ENCODE measurements around the gene NEGR1.

NEGR1 gene

DNA sequence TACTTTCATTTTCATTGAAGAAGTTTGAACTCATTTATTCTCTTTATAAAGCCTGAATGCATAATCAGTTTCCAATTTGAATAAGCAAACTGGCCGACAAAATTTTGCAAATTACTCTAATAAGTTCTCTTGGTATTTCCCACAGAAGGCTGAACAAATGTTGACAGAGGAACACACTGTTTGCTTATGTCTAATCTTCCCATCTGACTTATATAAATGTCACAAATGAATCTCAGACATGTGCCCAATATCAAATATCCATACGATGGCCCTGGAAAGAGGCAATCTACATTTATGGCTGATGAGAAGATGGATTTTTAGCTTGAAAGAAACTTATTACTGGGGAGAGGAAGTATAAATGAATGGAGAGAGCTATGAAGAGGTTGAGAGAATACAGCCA lies 820.9 kb downstream of the NEGR1 start:
- no peak for DNase-seq

DNA sequence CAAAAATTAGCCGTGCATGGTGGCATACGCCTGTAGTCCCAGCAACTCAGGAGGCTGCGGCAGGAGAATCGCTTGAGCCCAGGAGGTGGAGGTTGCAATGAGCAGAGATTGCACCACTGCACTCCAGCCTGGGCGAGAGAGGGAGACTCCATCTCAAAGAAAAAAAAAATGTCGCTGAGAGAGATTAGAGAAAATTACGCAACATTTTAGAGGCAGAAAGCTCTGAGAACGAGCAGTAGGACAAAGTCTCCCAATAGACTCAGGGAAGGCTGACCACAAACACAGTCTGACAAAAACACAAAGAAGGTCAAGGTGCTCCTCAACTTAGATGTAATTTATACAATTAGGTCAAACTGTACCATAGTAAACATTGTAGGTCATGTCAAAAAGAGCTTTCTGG lies 833.9 kb downstream of the NEGR1 start:
- no peak for DNase-seq

DNA sequence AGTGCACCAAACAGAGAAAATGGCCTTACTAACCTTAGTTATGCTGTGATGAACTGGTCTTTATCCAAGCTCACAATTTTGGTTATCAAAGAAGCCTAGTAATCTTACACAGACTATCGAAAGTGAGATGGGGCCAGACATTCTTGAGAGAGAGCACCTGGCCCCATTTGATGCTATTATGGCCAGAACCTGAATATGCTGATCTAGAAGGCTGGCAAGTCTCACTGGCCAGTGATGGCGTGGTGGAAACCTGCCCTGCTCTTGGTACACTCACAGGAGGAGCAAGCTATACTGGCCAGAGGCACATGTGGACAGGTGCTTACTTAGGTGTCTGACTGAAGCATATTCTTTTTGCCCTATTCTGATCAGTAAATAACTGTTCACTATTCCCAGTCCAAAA lies 843.7 kb downstream of the NEGR1 start:
- DNase-seq = no peak

DNA sequence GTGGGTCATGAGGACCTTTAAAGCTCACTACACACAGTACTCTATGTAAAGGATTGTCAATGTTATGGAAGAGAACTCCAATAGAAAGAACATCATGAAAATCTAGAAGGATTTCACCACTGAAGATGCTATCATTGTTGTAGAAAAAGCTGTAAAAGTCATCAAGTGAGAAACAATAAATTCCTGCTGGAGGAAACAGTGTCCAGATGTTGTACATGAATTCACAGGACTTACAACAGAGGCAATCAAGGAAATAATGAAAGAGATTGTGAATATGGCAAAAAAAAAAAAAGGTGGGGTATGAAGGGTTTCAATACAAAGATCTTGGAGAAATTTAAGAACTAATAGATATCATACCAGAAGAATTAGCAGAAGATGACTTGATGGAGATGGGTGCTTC lies 846.4 kb downstream of the NEGR1 start:
- no peak for DNase-seq

DNA sequence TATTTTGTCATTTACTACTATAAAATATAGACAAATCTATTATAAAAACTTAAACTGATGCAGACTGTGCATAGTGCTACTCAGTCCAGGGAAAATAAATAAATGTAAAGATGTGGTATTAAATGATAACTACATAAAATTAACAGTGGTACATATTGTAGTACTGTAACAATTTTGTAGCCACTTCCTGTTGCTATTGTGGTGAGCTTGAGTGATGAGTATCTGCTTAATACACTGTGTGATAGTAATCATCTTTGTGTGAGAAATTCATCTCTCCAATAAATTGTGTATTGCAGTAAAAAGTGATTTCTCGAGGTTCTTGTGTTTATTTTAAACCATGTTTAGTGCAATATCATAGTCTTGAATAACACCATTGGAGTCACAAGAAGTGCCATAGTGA lies 848.1 kb downstream of the NEGR1 start:
- no peak for DNase-seq

DNA sequence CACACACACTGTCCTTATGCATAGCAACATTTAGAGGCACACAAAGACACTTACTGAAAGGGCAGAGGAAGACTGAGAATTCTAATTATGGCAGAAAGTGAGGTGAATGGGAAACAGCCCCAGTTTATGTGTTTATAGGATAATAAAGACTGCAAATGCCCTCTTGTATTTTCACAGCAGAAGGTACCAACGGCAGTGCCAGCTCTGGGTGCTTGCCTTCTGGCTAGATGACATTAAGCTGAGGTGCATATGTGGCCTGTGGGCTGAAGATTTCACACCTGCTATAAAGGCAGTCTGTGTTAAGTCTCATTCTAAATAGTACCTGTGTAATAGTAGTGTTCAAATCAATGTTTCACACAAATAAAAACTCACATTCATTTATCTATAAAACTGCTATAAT lies 854.3 kb downstream of the NEGR1 start:
- DNase-seq = no peak

DNA sequence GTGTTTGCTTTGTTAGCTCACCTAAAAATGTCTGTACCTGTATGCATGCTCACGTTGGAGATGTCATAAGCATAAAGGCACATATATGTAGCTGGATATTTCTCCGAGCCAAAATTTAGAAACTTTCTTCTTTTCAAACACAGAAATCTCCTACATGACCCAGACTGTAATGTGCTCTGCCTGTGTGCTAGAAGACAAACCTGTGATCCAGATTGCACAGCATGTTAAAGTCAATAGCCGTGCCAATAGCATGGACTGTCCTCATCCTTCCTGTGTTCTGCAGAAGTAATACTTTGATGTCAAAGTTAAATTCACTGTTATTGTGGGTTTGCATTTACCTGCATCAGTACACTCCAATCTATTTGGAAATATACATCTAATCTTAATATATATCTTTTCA lies 855.3 kb downstream of the NEGR1 start:
- no peak for DNase-seq

DNA sequence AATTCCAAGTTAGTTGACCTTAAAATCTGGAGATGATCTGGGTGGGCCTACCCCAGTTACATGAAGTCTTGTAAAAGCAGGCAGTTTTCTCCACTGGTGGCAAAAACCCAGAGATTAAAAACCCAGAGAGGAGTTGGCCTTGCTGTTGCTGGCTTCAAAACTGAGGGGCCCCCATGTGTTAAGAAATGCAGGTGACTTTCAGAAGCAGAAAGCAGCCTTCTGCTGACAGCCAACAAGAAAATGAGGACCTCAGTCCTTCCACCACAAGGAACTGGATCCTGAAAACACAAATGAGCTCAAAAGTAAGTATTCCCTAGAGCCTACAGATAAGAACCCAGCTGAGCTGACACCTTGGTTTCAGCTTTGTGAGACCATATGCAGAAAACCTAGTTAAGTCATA lies 857.8 kb downstream of the NEGR1 start:
- DNase-seq = no peak

DNA sequence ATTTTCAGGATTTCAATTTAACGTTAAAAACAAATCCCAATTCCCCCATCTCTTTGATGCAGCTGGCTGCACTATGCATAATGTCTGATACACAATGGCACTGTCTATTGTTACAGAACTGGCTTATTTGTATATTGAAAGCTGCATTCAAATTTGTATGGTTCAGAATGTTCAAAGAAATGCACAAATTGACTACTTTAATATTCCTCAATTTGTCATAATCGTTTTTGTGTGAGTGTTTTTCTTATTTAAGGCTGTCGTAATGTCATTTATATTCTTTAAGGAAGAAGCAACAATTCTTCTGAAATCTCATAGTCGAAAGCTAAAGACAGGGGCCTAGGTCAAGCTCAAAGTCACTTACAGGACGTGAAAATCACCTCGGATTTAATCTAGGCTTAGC lies 860.1 kb downstream of the NEGR1 start:
- DNase-seq = no peak

DNA sequence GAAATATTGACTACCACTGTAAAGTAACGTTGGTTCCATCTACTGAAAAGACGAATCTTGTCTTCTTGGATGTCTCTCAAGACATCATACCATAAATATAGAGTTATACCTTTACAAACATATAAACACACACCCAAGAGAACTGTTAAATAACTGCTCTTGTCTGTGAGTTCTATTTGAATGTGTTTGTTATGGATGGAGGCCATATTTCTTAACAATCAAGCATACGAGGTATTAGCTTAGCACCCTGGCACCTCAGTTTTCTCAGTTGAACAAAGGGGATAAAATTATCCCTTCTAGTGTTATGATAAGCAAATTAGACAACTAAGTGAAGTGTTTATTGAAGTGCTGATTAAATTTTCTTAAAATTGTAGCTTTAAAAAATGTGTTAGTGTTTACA lies 864.9 kb downstream of the NEGR1 start:
- DNase-seq = no peak

DNA sequence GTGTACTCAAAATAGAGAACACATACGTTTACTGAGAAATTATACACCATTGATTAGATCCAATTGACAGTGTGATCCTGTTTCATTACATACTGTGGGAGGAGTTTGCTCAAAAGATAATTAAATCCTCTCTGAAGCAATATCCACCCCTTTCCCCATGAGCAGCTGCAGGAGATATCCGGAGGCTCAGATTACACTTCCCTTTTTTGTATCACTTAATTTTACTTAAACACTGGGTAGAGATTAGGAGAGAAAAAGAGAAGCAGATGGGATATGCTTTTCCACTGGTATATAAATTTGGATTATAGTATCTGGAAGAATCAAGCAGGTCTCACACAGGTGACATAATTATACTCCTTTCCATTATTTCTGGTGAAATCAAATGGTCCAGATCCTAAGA lies 868.2 kb downstream of the NEGR1 start:
- DNase-seq = no peak

DNA sequence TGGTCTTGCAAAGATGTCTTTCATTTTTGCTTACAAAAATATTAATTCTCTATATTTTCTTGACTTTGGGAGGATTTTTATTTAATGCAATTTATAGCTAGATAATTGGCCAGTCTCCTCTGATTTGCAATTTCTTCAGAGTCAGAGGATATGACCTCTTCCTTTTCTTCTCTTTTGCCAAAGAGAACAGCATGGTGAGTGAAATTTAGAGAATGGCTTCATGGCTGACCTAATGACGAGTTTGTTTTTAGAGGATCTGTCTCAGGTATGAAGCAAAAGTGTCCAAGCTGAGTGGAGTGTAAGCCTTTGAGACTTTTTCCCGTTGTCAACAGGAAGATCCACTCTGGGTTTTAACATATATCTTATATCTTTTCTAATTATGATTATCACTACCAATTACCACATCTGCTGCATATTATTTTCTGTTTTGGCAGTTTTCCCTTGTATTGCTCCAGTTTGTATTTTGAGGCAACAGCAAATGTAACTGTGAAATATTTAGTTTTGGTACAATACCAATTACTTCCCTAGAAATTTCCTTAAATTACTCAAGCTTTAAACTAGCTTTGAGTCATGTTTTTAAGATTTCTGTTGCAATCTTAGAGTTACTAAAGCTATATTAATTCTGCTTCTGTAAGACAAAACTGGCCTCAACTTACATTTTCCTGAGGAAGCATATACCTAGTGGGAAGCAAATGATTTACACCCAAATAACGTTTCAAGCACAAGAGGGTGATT lies 868.7 kb downstream of the NEGR1 start:
- DNase-seq = no peak

DNA sequence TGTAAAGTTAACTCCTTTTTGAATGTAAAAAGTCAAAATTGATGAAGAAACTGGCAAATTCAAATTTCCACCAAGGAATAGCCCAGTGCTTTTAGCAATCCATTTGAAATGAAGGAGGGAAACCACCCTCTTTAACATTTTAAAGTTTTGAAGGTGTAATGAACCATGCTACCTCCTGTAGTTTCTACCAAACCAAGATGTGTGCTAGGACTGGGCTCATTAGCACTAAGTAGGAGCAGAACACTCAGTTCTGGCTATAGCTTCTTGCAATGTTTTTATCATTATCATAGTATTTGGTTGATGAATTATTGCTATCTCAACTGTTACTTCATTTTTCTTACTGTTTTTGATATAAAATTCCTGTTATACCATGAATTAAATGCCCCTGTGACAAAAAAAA lies 882.3 kb downstream of the NEGR1 start:
- DNase-seq = no peak

DNA sequence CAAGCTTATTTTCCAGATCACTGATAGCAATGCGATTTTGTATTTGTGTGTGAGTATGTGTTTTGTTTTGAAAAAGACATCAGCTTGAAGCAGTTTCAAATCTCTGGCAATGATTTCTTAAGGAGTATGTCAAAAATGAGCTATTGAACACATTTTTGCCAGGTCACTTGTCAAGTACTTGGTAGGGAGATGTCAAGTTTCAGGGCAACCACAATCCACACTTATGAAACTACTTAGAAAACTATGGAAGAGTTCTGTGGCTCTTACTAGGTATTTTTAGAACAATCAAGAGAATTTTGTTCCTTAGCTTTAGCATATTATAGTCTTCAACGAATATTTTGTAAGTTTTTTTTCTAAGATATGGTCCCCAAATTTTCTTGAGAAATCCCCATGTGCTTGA lies 882.7 kb downstream of the NEGR1 start:
- DNase-seq = no peak

DNA sequence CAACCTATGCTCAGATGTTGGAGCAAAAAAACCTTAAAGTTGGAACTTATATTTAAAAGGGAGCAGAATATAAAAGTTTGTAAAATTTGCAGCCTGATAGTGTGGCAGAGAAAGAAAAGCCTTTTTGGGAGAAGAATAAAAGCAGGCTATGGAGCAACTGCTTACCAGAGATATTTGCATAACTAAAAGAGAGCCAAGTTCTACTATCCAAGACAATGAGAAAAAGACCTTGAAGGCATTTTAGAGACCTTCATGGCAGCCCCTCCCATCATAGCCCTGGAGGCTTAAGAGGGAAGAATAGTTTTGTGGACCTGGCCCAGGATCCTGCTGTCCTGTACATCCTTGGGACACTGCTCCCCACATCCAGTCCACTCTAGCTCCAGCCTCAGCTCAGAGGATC lies 889.0 kb downstream of the NEGR1 start:
- DNase-seq = no peak

DNA sequence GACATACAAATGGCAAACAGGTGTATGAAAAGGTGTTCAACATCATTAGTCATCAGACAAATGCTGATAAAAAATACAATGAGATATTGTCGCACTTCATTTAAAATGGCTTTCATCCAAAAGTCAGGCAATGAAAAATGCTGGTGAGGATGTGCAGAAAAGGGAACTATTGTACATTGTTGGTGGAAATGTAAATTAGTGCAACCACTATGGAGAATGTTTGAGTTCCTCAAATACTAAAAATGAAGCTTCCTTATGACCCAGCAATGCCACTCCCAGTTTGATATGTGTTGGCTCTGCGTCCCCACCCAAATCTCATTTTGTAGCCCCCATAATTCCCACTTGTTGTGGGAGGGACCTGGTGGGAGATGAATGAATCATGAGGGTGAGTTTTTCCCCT lies 891.8 kb downstream of the NEGR1 start:
- DNase-seq = no peak

DNA sequence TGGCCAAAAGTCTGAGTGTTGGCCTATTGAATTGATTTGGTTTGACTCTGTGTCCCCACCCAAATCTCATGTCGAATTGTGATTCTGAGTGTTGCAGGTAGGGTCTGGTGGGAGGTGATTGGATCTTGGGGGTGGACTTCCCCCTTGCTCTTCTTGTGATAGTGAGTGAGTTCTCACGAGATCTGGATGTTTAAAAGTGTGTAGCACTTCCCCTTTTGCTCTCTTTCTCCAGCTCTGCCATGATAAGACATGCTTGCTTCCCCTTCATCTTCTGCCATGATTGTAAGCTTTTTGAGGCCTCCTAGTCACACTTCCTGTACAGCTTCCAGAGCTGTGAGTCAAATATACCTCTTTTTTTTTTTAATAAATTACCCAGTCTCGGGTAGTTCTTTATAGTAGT lies 904.5 kb downstream of the NEGR1 start:
- no peak for DNase-seq

DNA sequence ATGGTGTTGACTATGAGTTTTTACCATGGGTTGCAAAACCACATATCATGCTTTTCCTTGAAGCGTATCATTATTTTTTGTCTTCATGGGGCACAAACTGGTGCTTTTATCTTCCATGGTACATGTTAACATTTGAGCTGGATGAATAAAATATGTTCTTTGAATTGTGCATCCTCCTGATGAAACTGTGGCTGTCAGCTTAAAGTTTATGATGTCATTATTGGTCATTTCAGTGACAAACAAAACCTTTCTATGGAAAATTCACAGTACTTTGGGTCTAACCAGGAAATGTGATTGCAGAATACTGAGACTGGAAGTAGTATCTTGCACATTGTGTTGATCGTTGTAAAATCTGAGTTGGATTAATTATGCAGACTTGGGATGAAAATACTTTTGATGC lies 909.8 kb downstream of the NEGR1 start:
- DNase-seq = no peak

DNA sequence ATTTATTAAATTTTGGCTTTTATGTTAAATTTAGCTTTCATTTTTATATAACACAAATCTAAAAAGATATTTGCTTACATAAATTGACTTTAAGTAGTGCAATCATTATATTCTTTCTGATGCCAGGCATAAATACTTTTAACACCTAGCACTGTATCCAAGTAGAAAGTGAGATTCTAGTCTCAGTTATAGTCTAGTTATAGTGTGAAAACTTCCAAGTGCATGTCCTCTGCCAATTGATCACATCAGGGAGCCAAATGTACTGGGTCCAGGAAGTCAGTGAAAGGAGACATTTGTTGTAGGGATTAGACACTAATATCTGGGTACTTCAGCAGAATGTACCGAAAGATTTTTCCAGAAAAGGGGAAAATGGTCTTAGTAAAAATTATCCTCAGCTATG lies 910.8 kb downstream of the NEGR1 start:
- DNase-seq = no peak

DNA sequence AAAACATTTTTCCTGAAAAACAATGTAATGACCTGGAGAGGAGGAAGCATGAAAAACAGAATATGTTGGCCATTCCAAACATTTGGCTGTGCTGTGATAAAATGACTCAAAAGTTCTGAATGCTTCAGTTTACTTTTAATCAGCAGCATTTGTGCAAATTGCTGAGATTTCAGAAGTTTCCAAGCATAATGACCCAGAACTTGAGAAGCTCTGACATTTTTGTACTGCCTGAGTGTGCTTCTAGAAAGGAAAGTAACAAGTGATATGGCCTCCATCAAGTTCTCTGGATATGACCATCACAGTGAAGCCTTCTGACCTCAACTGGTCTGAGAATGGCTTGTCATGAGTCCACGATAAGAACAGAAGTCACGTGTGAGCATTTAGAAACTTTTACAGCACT lies 918.1 kb downstream of the NEGR1 start:
- no peak for DNase-seq

DNA sequence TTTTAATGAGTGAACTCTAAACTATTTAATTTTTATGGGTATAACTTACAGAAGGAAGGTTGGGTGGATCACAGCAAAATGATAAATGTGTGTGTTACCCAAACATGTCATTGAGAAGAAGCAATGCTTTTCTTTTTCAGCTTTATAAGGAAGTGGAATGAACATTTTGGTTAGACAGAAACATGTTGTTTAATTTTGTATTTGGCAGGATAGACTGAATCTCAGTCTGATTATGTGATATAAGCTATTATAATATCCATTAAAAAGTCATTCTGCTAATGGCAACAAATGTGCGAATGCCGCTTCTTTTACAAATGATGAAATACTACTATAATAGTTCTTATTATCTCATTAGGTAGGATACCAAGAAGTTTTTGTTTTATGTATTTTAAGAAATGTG lies 919.6 kb downstream of the NEGR1 start:
- no peak for DNase-seq

DNA sequence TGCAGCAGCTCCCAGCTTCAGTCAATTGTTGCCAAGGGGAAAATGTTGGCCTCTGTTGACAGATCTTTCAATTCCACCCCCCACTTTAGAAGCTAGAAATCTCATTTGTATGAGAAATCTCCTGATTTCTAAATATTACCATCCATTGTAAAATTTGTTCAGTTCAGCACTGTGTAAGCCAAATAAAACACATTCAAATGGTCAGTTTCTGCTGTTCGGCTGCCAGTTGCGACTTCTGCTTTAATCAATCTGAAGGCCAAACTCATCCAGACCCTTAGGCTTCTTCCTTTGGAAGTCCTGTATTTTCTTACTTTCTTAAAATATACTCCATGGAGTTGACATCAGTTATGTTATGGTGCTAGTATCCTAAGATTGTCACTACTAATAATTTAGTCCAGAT lies 920.3 kb downstream of the NEGR1 start:
- DNase-seq = no peak

DNA sequence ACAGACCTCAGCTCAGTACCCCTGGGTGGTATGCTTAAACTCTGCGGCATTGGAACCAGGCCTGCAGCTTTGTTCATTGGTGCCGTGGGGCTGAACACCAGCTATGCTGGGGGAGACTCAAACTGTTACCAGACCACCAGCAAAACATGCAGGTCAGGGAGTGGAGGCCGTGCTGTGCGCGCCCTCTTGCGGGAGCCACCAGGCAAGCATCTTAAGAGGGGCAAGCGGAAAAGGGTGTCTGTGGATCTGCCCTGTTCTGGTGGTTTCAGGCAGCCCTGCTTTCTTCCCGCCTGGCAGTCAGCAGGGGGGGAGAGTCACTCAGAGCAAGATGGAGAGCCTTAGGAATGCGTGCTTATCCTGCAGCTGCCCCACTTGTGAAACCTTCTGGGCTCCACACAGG lies 924.6 kb downstream of the NEGR1 start:
- no peak for DNase-seq

DNA sequence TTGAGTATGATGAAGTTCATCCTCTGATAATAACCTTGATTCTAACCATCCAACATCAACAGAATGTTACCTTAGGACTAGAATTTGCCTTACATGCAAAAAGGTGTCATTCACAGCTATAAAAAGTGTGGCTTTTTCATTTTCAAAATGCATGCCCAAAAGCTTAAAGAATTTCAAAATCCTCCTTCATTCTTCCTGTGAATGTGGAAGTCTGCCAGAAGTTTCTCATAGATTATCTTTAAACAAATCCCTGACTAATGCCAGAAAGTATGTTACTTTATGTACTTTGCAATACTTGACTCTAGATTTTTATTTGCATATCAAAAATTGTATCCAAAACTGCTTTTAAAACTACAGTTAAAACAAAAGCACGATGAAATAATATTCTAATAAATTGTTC lies 930.9 kb downstream of the NEGR1 start:
- no peak for DNase-seq

DNA sequence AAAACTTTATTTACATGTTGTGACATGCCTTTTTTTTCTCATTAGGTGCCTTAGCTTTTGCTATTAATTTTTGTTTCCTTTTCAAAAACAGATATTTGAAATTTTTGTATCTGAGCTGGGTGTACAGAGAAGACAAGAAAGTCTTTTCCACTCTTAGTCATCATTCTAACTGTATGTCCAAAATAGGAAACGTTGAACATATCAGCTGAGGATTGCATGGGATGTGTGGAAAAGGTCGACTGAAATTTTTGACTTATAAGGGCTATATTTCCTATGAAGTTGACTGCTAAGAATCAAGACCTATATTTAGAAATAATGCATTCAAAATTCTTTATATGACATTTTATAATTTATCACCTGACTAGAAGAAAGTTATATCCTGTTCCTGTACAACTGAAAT lies 931.5 kb downstream of the NEGR1 start:
- no peak for DNase-seq

Measured in right kidney (tissue), 1 donor.